ENCODE measurements around the gene WRAP73. TPM values are rescaled to one million over a fixed set of nuclear protein-coding genes. Genes with fewer than 3 reads are reported as not detected.

Gene WRAP73
- total RNA-seq, 2 donors from 2014 or later: 22.3 to 39.5 TPM

GRCh38 chr1:3662080-3662671 lies 12.3 kb upstream of the WRAP73 start:
- no peaks in the 10 kb centered on the region for H3K27me3 ChIP-seq (replicated peaks; ENCODE audit: insufficient read depth)
- intact Hi-C loops (cut with DNase I): no loop called here
- no peak for TF ChIP-seq CTCF (IDR thresholded peaks at IDR 0.05)
- TF ChIP-seq POLR2A (IDR thresholded peaks at IDR 0.05): no peak
- no peak for TF ChIP-seq POLR2AphosphoS5 (IDR thresholded peaks at IDR 0.05)

DNA sequence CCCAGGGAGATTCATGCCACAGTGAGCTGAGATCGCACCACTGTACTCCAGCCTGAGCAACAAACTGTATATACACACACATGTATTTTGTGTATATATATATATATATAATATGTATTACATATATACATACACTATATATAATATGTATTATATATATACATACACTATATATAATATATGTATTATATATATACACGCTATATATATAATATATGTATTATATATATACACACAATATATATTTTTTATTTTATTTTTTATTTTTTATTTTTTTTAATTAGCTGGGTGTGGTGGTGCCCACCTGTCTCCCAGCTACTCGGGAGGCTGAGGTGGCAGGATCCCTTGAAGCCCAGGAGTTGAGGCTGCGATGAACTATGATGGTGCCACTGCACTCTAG lies 11.7 kb upstream of the WRAP73 start:
- H3K9me3 ChIP-seq: no peaks in the 10 kb centered on the region
- no peak for TF ChIP-seq POLR2A (IDR thresholded peaks at IDR 0.05)
- no peak for TF ChIP-seq CTCF (IDR thresholded peaks at IDR 0.05)
- TF ChIP-seq POLR2AphosphoS5 (IDR thresholded peaks at IDR 0.05): no peak
- 97% methylated on average over 4 of the region's 4 CpGs for WGBS
- H3K27ac ChIP-seq: no peak overlapping the region
- H3K27me3 ChIP-seq (replicated peaks; ENCODE audit: insufficient read depth): no peaks in the 10 kb centered on the region
- intact Hi-C loops (cut with DNase I): no loop called here
- H3K36me3 ChIP-seq: no peaks in the 10 kb centered on the region
- no peak overlapping the region for H3K4me3 ChIP-seq
- DNase-seq (ENCODE audit: low spot score): no peak
- H3K4me1 ChIP-seq (replicated peaks): no peaks in the 10 kb centered on the region

More at GRCh38 chr1:3662080-3662671, 12.3 kb upstream of the WRAP73 start:
- no peak overlapping the region for H3K27ac ChIP-seq
- no peaks in the 10 kb centered on the region for H3K36me3 ChIP-seq
- H3K4me3 ChIP-seq: no peak overlapping the region
- H3K9me3 ChIP-seq: no peaks in the 10 kb centered on the region
- 91% methylated on average over 16 of the region's 16 CpGs for WGBS
- no peak for DNase-seq (ENCODE audit: low spot score)
- H3K4me1 ChIP-seq (replicated peaks): no peaks in the 10 kb centered on the region

- H3K27me3 ChIP-seq (replicated peaks; ENCODE audit: insufficient read depth): no peaks in the 10 kb centered on the region
- TF ChIP-seq POLR2AphosphoS5 (IDR thresholded peaks at IDR 0.05) (no peak), POLR2A (IDR thresholded peaks at IDR 0.05) (no peak), CTCF (IDR thresholded peaks at IDR 0.05) (no peak)
These were observed 10.8 kb upstream of the WRAP73 start for GRCh38 chr1:3660704-3661103.

DNA sequence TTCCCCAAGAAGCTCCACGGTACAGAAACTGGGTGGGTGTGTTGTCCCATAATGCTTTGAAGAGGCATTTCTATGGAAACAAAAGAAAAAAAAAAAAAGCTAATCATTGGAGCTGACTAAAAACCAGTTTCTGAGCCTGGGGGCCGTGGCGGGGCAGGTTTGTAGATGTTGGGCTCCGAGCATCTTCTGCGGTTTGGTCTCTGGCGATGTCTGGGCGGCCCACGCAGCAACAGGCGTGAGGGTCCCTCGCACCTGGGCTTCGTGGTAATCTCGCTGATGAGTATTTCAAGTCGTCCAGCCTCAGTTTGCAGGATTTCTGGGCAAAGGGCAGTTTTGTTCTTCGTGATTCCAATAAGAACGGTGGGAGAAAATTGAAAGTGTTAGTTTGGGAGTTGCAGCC lies 9.2 kb upstream of the WRAP73 start:
- no peak overlapping the region for H3K27ac ChIP-seq
- H3K4me1 ChIP-seq (replicated peaks): no peaks in the 10 kb centered on the region
- no peak for TF ChIP-seq CTCF (IDR thresholded peaks at IDR 0.05)
- TF ChIP-seq POLR2A (IDR thresholded peaks at IDR 0.05): no peak
- no peak for TF ChIP-seq POLR2AphosphoS5 (IDR thresholded peaks at IDR 0.05)
- intact Hi-C loops (cut with DNase I): no loop called here
- no peaks in the 10 kb centered on the region for H3K27me3 ChIP-seq (replicated peaks; ENCODE audit: insufficient read depth)
- H3K36me3 ChIP-seq: no peaks in the 10 kb centered on the region
- 79% methylated on average over 14 of the region's 15 CpGs for WGBS
- no peak overlapping the region for H3K4me3 ChIP-seq
- DNase-seq (ENCODE audit: low spot score): no peak
- H3K9me3 ChIP-seq: no peaks in the 10 kb centered on the region

More at GRCh38 chr1:3660704-3661103, 10.8 kb upstream of the WRAP73 start:
- intact Hi-C loops (cut with DNase I): no loop called here
- DNase-seq (ENCODE audit: low spot score): no peak
- Histone ChIP-seq H3K9me3 (no peaks in the 10 kb centered on the region), H3K27ac (no peak overlapping the region), H3K4me3 (no peak overlapping the region), H3K36me3 (no peaks in the 10 kb centered on the region), H3K4me1 (replicated peaks) (no peaks in the 10 kb centered on the region)
- 85% methylated on average over 2 of the region's 2 CpGs for WGBS

DNA sequence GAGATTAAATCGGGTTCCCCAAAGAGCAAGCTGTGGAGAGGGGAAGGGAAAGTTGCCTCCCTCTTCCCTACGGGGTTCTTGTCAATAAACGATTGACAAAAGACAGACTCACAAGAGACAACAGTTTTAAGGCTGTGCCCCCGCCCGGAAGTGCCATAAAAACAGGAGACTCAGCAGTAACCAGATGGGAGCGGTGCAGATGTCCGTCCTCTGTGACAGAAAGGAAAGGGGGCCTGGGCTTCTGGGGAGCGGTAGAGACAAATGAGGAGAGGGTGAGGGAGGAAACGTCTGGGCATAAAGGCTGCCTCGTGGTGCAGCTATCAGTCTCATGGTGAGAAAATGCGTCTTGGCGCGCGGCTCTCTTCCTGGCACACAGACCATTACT lies 8.3 kb upstream of the WRAP73 start:
- WGBS: 66% methylated on average over 14 of the region's 14 CpGs
- Histone ChIP-seq H3K4me1 (replicated peaks) (no peaks in the 10 kb centered on the region), H3K27me3 (replicated peaks; ENCODE audit: insufficient read depth) (no peaks in the 10 kb centered on the region), H3K36me3 (no peaks in the 10 kb centered on the region), H3K27ac (no peak overlapping the region), H3K9me3 (no peaks in the 10 kb centered on the region), H3K4me3 (no peak overlapping the region)
- intact Hi-C loops (cut with DNase I): no loop called here
- no peak for TF ChIP-seq POLR2AphosphoS5 (IDR thresholded peaks at IDR 0.05)
- TF ChIP-seq CTCF (IDR thresholded peaks at IDR 0.05): no peak
- no peak for TF ChIP-seq POLR2A (IDR thresholded peaks at IDR 0.05)
- DNase-seq (ENCODE audit: low spot score): no peak
